Measurements from ENCODE around the gene ERC2. TPM values are rescaled to one million over a fixed set of nuclear protein-coding genes. Genes with fewer than 3 reads are reported as not detected.

ERC2 gene
- total and polyA plus RNA-seq, 2 of the 8 experiments (the other 6 are each of a cell fraction or from before 2014, with no cell fraction given): 16.4 to 22.8 TPM

- Histone ChIP-seq H2BK15ac (ENCODE audit: low read length) (no peak overlapping the region), H3K56ac (replicated peaks; ENCODE audit: insufficient read length, low read depth, low read length) (no peak overlapping the region), H3K18ac (ENCODE audit: extremely low read depth, low read length) (no peak overlapping the region), H3K27me3 (replicated peaks in 1 of 4; ENCODE audit: control insufficient read depth in 3 of 4, extremely low read depth in 1 of 4, insufficient read depth in 3 of 4, low read length in 3 of 4) (no peaks in the 10 kb centered on the region), H3K4me2 (ENCODE audit: insufficient read depth in 1 of 2, low read depth in 2 of 2, low read length in 2 of 2) (no peak overlapping the region), H2AFZ (ENCODE audit: low read length) (no peak overlapping the region), H3K4me3 (ENCODE audit: extremely low read depth in 1 of 4, insufficient read depth in 2 of 4, low read depth in 3 of 4, low read length in 4 of 4) (no peak overlapping the region), H3K27ac (ENCODE audit: low read depth, low read length) (no peak overlapping the region), H2BK20ac (ENCODE audit: low read length) (no peak overlapping the region), H3K79me1 (ENCODE audit: low read depth, low read length) (no peaks in the 10 kb centered on the region), H3K14ac (ENCODE audit: insufficient read length) (no peak overlapping the region), H3K23me2 (ENCODE audit: low read depth, low read length) (no peaks in the 10 kb centered on the region), H2BK120ac (replicated peaks; ENCODE audit: low read depth, low read length) (no peak overlapping the region), H3K4ac (replicated peaks; ENCODE audit: insufficient read length, low read depth, low read length) (no peak overlapping the region), H3K9ac (replicated peaks in 1 of 4; ENCODE audit: extremely low read depth in 1 of 4, low read depth in 3 of 4, low read length in 3 of 4) (no peak overlapping the region), H4K8ac (ENCODE audit: extremely low read depth, insufficient read depth, low read length) (no peak overlapping the region), H3K4me1 (replicated peaks in 1 of 4; ENCODE audit: control insufficient read depth in 3 of 4, insufficient read depth in 4 of 4, low read length in 3 of 4) (peaks cover 7 to 30% (median 26%) of the 10 kb centered on the region in 4 experiments), H4K5ac (ENCODE audit: insufficient read length, low read depth, low read length) (no peak overlapping the region), H3K9me3 (ENCODE audit: insufficient read depth in 2 of 2, low read depth in 1 of 2, low read length in 1 of 2) (no peaks in the 10 kb centered on the region), H3K79me2 (ENCODE audit: control insufficient read depth in 1 of 2, insufficient read depth in 2 of 2, low read length in 2 of 2) (no peaks in the 10 kb centered on the region), H3K36me3 (ENCODE audit: control insufficient read depth in 2 of 4, insufficient read depth in 4 of 4, low read length in 3 of 4) (no peaks in the 10 kb centered on the region), H4K20me1 (replicated peaks in 1 of 2; ENCODE audit: control insufficient read depth in 1 of 2, insufficient read depth in 2 of 2, low read length in 2 of 2) (no peaks in the 10 kb centered on the region), H2AK5ac (ENCODE audit: low read depth, low read length) (no peak overlapping the region), H4K91ac (replicated peaks; ENCODE audit: insufficient read length, low read length) (no peak overlapping the region), H3K23ac (ENCODE audit: insufficient read length) (no peak overlapping the region), H2BK5ac (ENCODE audit: low read depth, low read length) (no peak overlapping the region), H2BK12ac (ENCODE audit: low read depth, low read length) (no peak overlapping the region)
- FAIRE-seq (no peak), DNase-seq (ENCODE audit: low read depth in 1 of 2, low spot score in 2 of 2) (no peak)
- TF ChIP-seq SAP30 (IDR thresholded peaks at IDR 0.05; ENCODE audit: insufficient read depth, insufficient replicate concordance, low read length): no peak
- TF ChIP-seq CEBPB (IDR thresholded peaks at IDR 0.05; ENCODE audit: low read depth, low read length): no peak
- no peak for TF ChIP-seq FOSL1 (IDR thresholded peaks at IDR 0.05; ENCODE audit: insufficient read depth, low read depth, low read length)
- TF ChIP-seq EGR1 (IDR thresholded peaks at IDR 0.05; ENCODE audit: borderline replicate concordance, low read depth, low read length): no peak
- TF ChIP-seq YY1 (IDR thresholded peaks at IDR 0.05; ENCODE audit: low read depth, low read length): no peak
- TF ChIP-seq BCL11A (IDR thresholded peaks at IDR 0.05; ENCODE audit: low read depth in 2 of 2, low read length in 2 of 2): no peak
- TF ChIP-seq EP300 (IDR thresholded peaks at IDR 0.05; ENCODE audit: borderline replicate concordance in 1 of 2, low read depth in 2 of 2, low read length in 2 of 2): no peak
- no peak for TF ChIP-seq CHD1 (IDR thresholded peaks at IDR 0.05; ENCODE audit: low read depth, low read length)
- POLR2A ChIA-PET (ENCODE audit: partially characterized antibody): interaction anchor here (1.0 kb wide), 1 partner anchor 9 kb away, joined by 3 read pairs; no protein-coding TSS in a partner anchor
- CTCF ChIA-PET (ENCODE audit: partially characterized antibody): interaction anchor here (0.8 to 2.2 kb wide), 4 partner anchors 9 to 207 kb away, joined by 3 to 13 read pairs (median 3); no protein-coding TSS in a partner anchor
Measured at GRCh38 chr3:56051052-56051451, 417.2 kb downstream of the ERC2 start.

All from H1 (cell line).